Smooth muscle cell (in vitro differentiated cells): Measurements from ENCODE around the gene NUP214. TPM values are rescaled to one million over a fixed set of nuclear protein-coding genes. Genes with fewer than 3 reads are reported as not detected.

Experiments used
- DNase-seq: peaks from one replicate; lab custom pipeline; 2025; ENCODE audit not compliant: unreplicated experiment; lab: John Stamatoyannopoulos, UW
- H2AFZ ChIP-seq: fragments of 200-600 bp; sonication (generic); 2 replicates; pipeline ENCODE4 v1.6.0; 2016; ENCODE audit warnings: antibody characterized with exemption, low read depth, mild to moderate bottlenecking
- H3F3A ChIP-seq: fragments of 200-600 bp; sonication (generic); 2 replicates; pipeline ENCODE4 v1.6.0; 2017; ENCODE audit warnings: antibody characterized with exemption, low read depth
- H3K27ac ChIP-seq: fragments of 200-600 bp; sonication (generic); 2 replicates; pipeline ENCODE4 v1.5.1; 2016; ENCODE audit warnings: low read depth, mild to moderate bottlenecking
- H3K27me3 ChIP-seq: fragments of 200-600 bp; sonication (generic); 2 replicates; pipeline ENCODE4 v1.6.1; 2016; ENCODE audit warnings: low read depth, mild to moderate bottlenecking
- H3K36me3 ChIP-seq: fragments of 200-600 bp; sonication (generic); 2 replicates; pipeline ENCODE4 v1.5.1; 2016; ENCODE audit warnings: low read depth
- H3K4me1 ChIP-seq: fragments of 200-600 bp; sonication (generic); 2 replicates; pipeline ENCODE4 v1.5.1; 2016; ENCODE audit warnings: low read depth
- H3K4me2 ChIP-seq: fragments of 200-600 bp; sonication (generic); 2 replicates; pipeline ENCODE4 v1.6.0; 2016; ENCODE audit warnings: mild to moderate bottlenecking
- H3K4me3 ChIP-seq: fragments of 200-600 bp; sonication (generic); 2 replicates; pipeline ENCODE4 v1.5.1; 2016; ENCODE audit warnings: mild to moderate bottlenecking
- H3K79me2 ChIP-seq: fragments of 200-600 bp; sonication (generic); 2 replicates; pipeline ENCODE4 v1.6.0; 2016; ENCODE audit warnings: low read depth, mild to moderate bottlenecking
- H3K9ac ChIP-seq: fragments of 200-600 bp; sonication (generic); 2 replicates; pipeline ENCODE4 v1.6.0; 2016; ENCODE audit warnings: low read depth
- H3K9me3 ChIP-seq: fragments of 200-600 bp; sonication (generic); replicated peaks from 2 replicates; pipeline ENCODE4 v1.5.1; 2016; ENCODE audit warnings: low read depth
- H4K20me1 ChIP-seq: fragments of 200-600 bp; sonication (generic); 2 replicates; pipeline ENCODE4 v1.6.0; 2016; ENCODE audit warnings: low read depth
- CTCF ChIP-seq: fragments of 200-600 bp; sonication (generic); IDR thresholded peaks from 2 replicates; pipeline ENCODE4 v1.5.1; 2017; ENCODE audit warnings: borderline replicate concordance, mild to moderate bottlenecking, antibody characterized with exemption; ENCODE audit not compliant: insufficient read depth, poor library complexity, severe bottlenecking
- WGBS: methylation state at CpG from one replicate; pipeline ENCODE4 v1.1.7; 2016; ENCODE audit warnings: low lambda C conversion rate; 5-methylcytosine and 5-hydroxymethylcytosine counted together
- polyA plus RNA-seq: library from polyadenylated mRNA; unstranded; fragments of >200 nt; fragmentation: Nextera tagmentation; extraction: Ambion mirVana; gene quantifications from 2 replicates; pipeline ENCODE4 v1.2.1, GENCODE V29; 2016
- total RNA-seq: library from RNA; depleted of rRNA; stranded (reverse); fragments of >200 nt; gene quantifications from 2 replicates; pipeline ENCODE4 v1.2.3, GENCODE V29; 2014

Gene NUP214
- total and polyA plus RNA-seq, 2 experiments from 2014 or later: 13.9 to 44.7 TPM

GRCh38 chr9:131142160-131142559 is 16.8 kb downstream of the NUP214 start:
- WGBS: 99% methylated on average over 3 of the region's 3 CpGs
- Histone ChIP-seq H3K9me3 (no peaks in the 10 kb centered on the region), H3K4me1 (no peaks in the 10 kb centered on the region), H3F3A (no peaks in the 10 kb centered on the region), H3K36me3 (peaks cover 48% of the 10 kb centered on the region), H3K9ac (no peak overlapping the region), H4K20me1 (no peaks in the 10 kb centered on the region), H3K4me2 (no peak overlapping the region), H3K27me3 (no peaks in the 10 kb centered on the region), H3K4me3 (no peak overlapping the region), H3K27ac (no peak overlapping the region), H2AFZ (no peak overlapping the region), H3K79me2 (no peaks in the 10 kb centered on the region)
- no peak for TF ChIP-seq CTCF
- no peak for DNase-seq

- H3K4me3 ChIP-seq: no peak overlapping the region
- no peaks in the 10 kb centered on the region for H3K79me2 ChIP-seq
- DNase-seq: no peak
- no peaks in the 10 kb centered on the region for H4K20me1 ChIP-seq
- no peaks in the 10 kb centered on the region for H3F3A ChIP-seq
- H3K36me3 ChIP-seq: peaks cover 50% of the 10 kb centered on the region
- H2AFZ ChIP-seq: no peak overlapping the region
- no peaks in the 10 kb centered on the region for H3K27me3 ChIP-seq
- H3K4me1 ChIP-seq: no peaks in the 10 kb centered on the region
- no peak overlapping the region for H3K4me2 ChIP-seq
- no peaks in the 10 kb centered on the region for H3K9me3 ChIP-seq
- WGBS: 98% methylated on average over 3 of the region's 3 CpGs
- TF ChIP-seq CTCF: no peak
- no peak overlapping the region for H3K9ac ChIP-seq
- no peak overlapping the region for H3K27ac ChIP-seq
These were observed 18.8 kb downstream of the NUP214 start for GRCh38 chr9:131144201-131144600.

GRCh38 chr9:131145245-131145644 is 19.9 kb downstream of the NUP214 start:
- no peak for DNase-seq
- peaks cover 41% of the 10 kb centered on the region for H3K36me3 ChIP-seq
- no peaks in the 10 kb centered on the region for H3K9me3 ChIP-seq
- H3K27ac ChIP-seq: no peak overlapping the region
- H3K4me1 ChIP-seq: no peaks in the 10 kb centered on the region
- H3K4me3 ChIP-seq: no peak overlapping the region
- peaks cover under 1% of the 10 kb centered on the region for H4K20me1 ChIP-seq
- H3F3A ChIP-seq: no peaks in the 10 kb centered on the region
- H3K27me3 ChIP-seq: no peaks in the 10 kb centered on the region
- H3K79me2 ChIP-seq: no peaks in the 10 kb centered on the region
- H3K4me2 ChIP-seq: no peak overlapping the region
- H2AFZ ChIP-seq: no peak overlapping the region
- 93% methylated on average over 2 of the region's 2 CpGs for WGBS
- no peak for TF ChIP-seq CTCF
- H3K9ac ChIP-seq: no peak overlapping the region

- H3K4me1 ChIP-seq: no peaks in the 10 kb centered on the region
- no peaks in the 10 kb centered on the region for H3F3A ChIP-seq
- H3K9me3 ChIP-seq: no peaks in the 10 kb centered on the region
- DNase-seq: no peak
- H3K27ac ChIP-seq: no peak overlapping the region
- WGBS: 96% methylated on average over 4 of the region's 4 CpGs
- H3K9ac ChIP-seq: no peak overlapping the region
- H3K4me2 ChIP-seq: no peak overlapping the region
- no peaks in the 10 kb centered on the region for H3K79me2 ChIP-seq
- peaks cover 33% of the 10 kb centered on the region for H3K36me3 ChIP-seq
- H3K4me3 ChIP-seq: no peak overlapping the region
- no peak for TF ChIP-seq CTCF
- no peaks in the 10 kb centered on the region for H3K27me3 ChIP-seq
- peaks cover 4% of the 10 kb centered on the region for H4K20me1 ChIP-seq
- no peak overlapping the region for H2AFZ ChIP-seq
These were observed 20.8 kb downstream of the NUP214 start for GRCh38 chr9:131146186-131146585.
